ENCODE measurements around the gene HOMER1. TPM values are rescaled to one million over a fixed set of nuclear protein-coding genes. Genes with fewer than 3 reads are reported as not detected.
A peak's percentile ranks its signal among the peaks of the same experiment; 100 is the strongest.

The HOMER1 gene
- polyA plus RNA-seq, 3 donors, result 23.4 to 28.2 (median 25.7) TPM

- no peak for DNase-seq (ENCODE audit: low read depth in 3 of 3, low spot score in 2 of 3)
Measured at GRCh38 chr5:79490323-79490936, 23.5 kb downstream of the HOMER1 start.

DNA sequence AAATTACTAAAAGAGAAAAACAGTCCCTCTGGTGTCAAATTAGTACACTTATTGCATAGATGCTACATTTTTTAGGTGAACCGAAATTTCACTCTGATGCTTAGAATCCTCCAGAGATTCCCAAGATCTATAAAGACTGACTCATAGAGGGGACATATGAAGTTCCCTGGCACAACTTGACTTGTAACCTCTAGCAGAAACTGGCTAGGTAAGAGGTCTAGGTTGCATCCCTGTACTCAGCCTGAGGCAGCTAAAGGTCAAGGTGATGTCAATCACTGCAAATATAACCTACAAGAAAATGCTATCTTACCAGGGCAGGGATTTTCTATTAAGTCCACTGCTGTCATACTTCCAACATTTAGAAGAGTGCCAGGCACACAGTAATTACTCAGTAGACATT is 24.2 kb downstream of the HOMER1 start:
- DNase-seq (ENCODE audit: low read depth in 3 of 3, low spot score in 2 of 3), result no peak

- DNase-seq (ENCODE audit: low read depth in 3 of 3, low spot score in 2 of 3), result no peak
Measured at GRCh38 chr5:79488775-79489174, 25.2 kb downstream of the HOMER1 start.

- DNase-seq (ENCODE audit: low read depth in 3 of 3, low spot score in 2 of 3), result no peak
Measured at GRCh38 chr5:79488058-79488457, 25.9 kb downstream of the HOMER1 start.

DNA sequence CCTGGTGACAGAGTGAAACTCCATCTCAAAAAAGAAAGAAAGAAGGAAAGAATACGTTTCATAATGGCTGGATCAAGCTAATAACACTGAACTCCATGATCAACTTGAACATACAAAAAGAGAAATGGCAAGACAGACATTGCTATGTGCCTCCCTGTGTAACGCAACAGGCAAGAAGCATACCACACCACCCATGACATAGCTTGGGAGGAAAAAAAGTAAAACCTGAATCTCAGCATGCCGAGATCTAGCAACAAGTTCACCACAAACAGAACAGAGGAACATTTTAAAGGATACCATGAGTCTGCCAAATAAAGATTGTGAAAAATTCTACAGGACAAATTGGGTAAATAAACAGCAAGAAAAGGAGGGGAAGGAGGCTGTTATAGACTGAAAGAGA is 26.7 kb downstream of the HOMER1 start:
- DNase-seq (ENCODE audit: low read depth in 3 of 3, low spot score in 2 of 3), result no peak

GRCh38 chr5:79486116-79486515 is 27.8 kb downstream of the HOMER1 start:
- DNase-seq (ENCODE audit: low read depth in 3 of 3, low spot score in 2 of 3), result no peak

DNA sequence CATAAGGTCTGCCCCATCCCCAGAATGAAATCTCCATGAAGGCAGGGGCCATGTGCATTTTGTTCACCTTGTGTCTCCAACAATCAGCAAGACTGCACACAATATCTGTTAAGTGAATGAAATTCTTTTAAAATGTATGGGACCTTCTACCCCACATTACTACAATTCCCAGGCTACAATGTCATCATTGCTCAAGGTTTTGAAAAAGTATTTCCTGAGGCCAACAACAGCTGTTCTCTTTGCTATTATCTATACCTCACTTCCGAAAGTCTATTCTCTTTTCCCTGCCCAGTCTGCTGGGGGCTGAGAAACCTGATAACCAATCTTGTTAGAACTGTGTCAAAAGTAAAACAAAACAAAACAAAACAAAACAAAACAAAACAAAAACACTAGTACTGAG is 29.2 kb downstream of the HOMER1 start:
- DNase-seq (ENCODE audit: low read depth in 3 of 3, low spot score in 2 of 3), result no peak

- DNase-seq (ENCODE audit: low read depth in 3 of 3, low spot score in 2 of 3), result no peak
Measured at GRCh38 chr5:79481574-79481973, 32.4 kb downstream of the HOMER1 start.

GRCh38 chr5:79480991-79481390 is 32.9 kb downstream of the HOMER1 start:
- DNase-seq (ENCODE audit: low read depth in 3 of 3, low spot score in 2 of 3), result no peak

DNA sequence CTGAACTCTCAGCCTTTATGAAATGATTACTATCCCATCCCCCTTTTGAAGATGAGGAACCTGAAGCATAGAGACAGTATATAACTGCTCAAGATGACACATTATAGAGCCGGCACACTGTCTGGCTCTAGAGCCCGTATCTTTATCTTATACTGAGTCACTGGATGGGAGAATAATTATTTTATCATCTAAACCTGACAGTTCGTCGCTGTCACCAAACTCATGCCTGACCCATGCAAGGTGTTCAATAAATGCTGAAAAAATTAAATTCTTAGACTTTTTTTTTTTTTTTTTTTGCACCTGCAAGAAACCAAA is 38.8 kb downstream of the HOMER1 start:
- no peak for DNase-seq (ENCODE audit: low read depth in 3 of 3, low spot score in 2 of 3)

- DNase-seq (ENCODE audit: low read depth in 3 of 3, low spot score in 2 of 3), result no peak
Measured at GRCh38 chr5:79474367-79475151, 39.4 kb downstream of the HOMER1 start.

- no peak for DNase-seq (ENCODE audit: low read depth in 3 of 3, low spot score in 2 of 3)
Measured at GRCh38 chr5:79471556-79471955, 42.4 kb downstream of the HOMER1 start.

- peak in 2 of 3 donors; percentile 9 to 12 for DNase-seq (ENCODE audit: low read depth in 3 of 3, low spot score in 2 of 3)
Measured at GRCh38 chr5:79464695-79465332, 49.1 kb downstream of the HOMER1 start.

GRCh38 chr5:79464278-79464677 is 49.7 kb downstream of the HOMER1 start:
- DNase-seq (ENCODE audit: low read depth in 3 of 3, low spot score in 2 of 3), result no peak

- no peak for DNase-seq (ENCODE audit: low read depth in 3 of 3, low spot score in 2 of 3)
Measured at GRCh38 chr5:79459626-79460025, 54.3 kb downstream of the HOMER1 start.

DNA sequence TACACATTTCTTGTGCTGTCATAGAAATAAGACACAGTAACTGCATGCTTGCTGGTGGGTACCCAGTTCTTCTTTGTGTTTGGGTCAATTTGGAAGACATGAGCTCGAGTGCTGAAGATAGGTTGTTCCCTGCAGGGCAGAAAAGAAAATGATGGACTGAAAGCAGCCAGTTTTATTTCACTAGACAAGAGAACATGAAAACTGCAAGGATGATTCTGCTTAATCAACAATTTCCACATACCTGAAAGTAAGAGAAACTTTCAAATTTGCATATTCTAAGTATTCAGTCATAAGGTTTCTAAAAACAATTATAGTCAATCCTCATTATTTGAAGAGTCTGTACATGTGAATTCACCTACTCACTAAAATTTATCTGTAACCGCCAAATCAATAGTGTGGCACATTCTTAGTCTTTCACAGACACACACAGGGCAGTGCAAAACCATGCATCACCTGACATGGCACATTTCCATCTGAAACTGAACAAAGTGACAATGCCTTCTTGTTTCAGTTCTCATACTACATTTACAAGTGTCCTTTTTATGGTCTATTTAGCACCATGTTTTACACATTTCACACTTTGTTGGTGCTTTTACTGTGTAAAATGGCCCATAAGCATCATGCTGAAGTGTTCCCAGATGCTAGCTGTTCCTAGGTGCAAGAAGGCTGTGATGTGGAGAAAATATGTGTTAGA is 56.9 kb downstream of the HOMER1 start:
- DNase-seq (ENCODE audit: low read depth in 3 of 3, low spot score in 2 of 3), result no peak

- no peak for DNase-seq (ENCODE audit: low read depth in 3 of 3, low spot score in 2 of 3)
Measured at GRCh38 chr5:79456400-79456799, 57.5 kb downstream of the HOMER1 start.

GRCh38 chr5:79454043-79454442 is 59.9 kb downstream of the HOMER1 start:
- DNase-seq (ENCODE audit: low read depth in 3 of 3, low spot score in 2 of 3), result no peak

- DNase-seq (ENCODE audit: low read depth in 3 of 3, low spot score in 2 of 3), result no peak
Measured at GRCh38 chr5:79448336-79448735, 65.6 kb downstream of the HOMER1 start.

GRCh38 chr5:79436821-79437220 is 77.1 kb downstream of the HOMER1 start:
- DNase-seq (ENCODE audit: low read depth in 3 of 3, low spot score in 2 of 3), result no peak

- DNase-seq (ENCODE audit: low read depth in 3 of 3, low spot score in 2 of 3), result no peak
Measured at GRCh38 chr5:79436224-79436623, 77.7 kb downstream of the HOMER1 start.

DNA sequence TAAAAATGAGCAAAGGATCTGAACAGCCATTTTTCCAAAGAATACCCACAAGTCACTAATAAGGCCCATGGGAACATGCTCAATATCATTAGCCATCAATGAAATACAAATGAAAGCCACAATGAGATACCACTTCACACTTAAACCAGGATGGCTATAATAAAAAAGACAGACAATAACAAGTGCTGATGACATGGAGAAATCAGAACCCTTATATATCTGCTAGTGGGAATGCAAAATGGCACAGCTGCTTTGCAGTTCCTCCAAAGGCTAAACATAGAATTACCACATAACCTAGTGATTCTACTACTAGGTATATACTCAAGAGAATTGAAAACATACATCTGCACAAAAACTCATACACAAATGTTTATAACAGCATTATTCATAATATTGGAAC is 83.7 kb downstream of the HOMER1 start:
- no peak for DNase-seq (ENCODE audit: low read depth in 3 of 3, low spot score in 2 of 3)

Measured in right renal cortex interstitium (tissue), 3 donors.